GM18507 (cell line): ENCODE data around the gene ESYT1.
"Not testable (repeated sequence)": the region's sequence is repeated elsewhere in the genome, so short reads cannot be mapped to it uniquely, and the experiment has no call there.

Source experiments
- DNase-seq: peaks from one replicate; pipeline ENCODE4 v3.0.0; 2011; ENCODE audit warnings: low read depth; ENCODE audit not compliant: insufficient read length; ENCODE audit errors: extremely low spot score
- FAIRE-seq: peaks from 2 replicates; lab custom pipeline; 2011; peaks lifted over from hg19 to GRCh38; lab: Jason Lieb, UNC

Gene ESYT1

GRCh38 chr12:56152756-56153677 lies 24.9 kb downstream of the ESYT1 start:
- DNase-seq, result no peak
- FAIRE-seq, result no peak

- no peak for DNase-seq
- no peak for FAIRE-seq
These were observed 25.6 kb downstream of the ESYT1 start for GRCh38 chr12:56153678-56154065.

GRCh38 chr12:56154246-56154771 lies 26.2 kb downstream of the ESYT1 start:
- FAIRE-seq, result no peak
- DNase-seq, result no peak

- DNase-seq, result no peak
- no peak for FAIRE-seq
These were observed 26.8 kb downstream of the ESYT1 start for GRCh38 chr12:56154818-56155217.

- DNase-seq, result no peak
- FAIRE-seq, result no peak
These were observed 27.3 kb downstream of the ESYT1 start for GRCh38 chr12:56155256-56155845.

- not testable (repeated sequence) for DNase-seq, FAIRE-seq
These were observed 28.6 kb downstream of the ESYT1 start for GRCh38 chr12:56156464-56157200.

GRCh38 chr12:56157201-56158028 lies 29.3 kb downstream of the ESYT1 start:
- FAIRE-seq (no peak), DNase-seq (peak; percentile 58)

- DNase-seq (peak; percentile 80), FAIRE-seq (peak; percentile 96)
These were observed 30.2 kb downstream of the ESYT1 start, which contains the start of gene MYL6 for GRCh38 chr12:56158029-56158925. TSS of gene MYL6 (plus strand) at chr12:56158359. CDS start at chr12:56158402, 43 bp downstream.

GRCh38 chr12:56158926-56159461 lies 30.9 kb downstream of the ESYT1 start:
- no peak for DNase-seq
- peak; percentile 72 for FAIRE-seq

- no peak for DNase-seq
- no peak for FAIRE-seq
These were observed 31.6 kb downstream of the ESYT1 start for GRCh38 chr12:56159482-56160192.

GRCh38 chr12:56160193-56160763 lies 32.2 kb downstream of the ESYT1 start:
- DNase-seq (no peak), FAIRE-seq (no peak)

- DNase-seq (no peak), FAIRE-seq (no peak)
These were observed 33.0 kb downstream of the ESYT1 start for GRCh38 chr12:56160894-56161689.

- no peak for DNase-seq
- no peak for FAIRE-seq
These were observed 33.8 kb downstream of the ESYT1 start for GRCh38 chr12:56161690-56162351.

GRCh38 chr12:56162468-56163290 lies 34.6 kb downstream of the ESYT1 start:
- DNase-seq (no peak), FAIRE-seq (no peak)
